ENCODE results near the gene ALK. TPM values are rescaled to one million over a fixed set of nuclear protein-coding genes. Genes with fewer than 3 reads are reported as not detected.

ALK gene
- total RNA-seq, 1 experiment from 2014 or later = not detected

DNA sequence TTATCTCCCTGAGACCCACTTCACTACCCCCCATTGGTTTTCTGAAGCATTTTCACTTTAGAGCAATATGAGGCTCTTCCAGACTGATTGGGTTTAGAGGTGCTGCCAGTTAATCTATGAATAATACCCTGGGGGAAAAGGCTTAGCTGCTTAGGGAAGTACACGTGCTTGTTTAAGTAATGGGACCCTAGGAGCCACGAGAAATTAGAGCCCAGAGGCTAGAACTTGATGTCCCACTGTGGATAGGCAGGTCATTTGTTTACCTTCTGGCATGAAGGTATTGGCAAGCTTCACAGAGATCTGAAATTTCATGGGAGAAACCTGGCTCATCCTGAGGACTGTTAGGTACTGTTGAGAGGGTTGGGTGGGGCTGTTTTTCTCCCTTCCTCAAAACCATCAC, 746.4 kb downstream of the ALK start:
- Histone ChIP-seq H3K9me3 (ENCODE audit: control insufficient read depth, low read depth, low read length) (no peaks in the 10 kb centered on the region), H3K9ac (ENCODE audit: extremely low read depth, insufficient read length, low read length) (no peak overlapping the region), H2BK20ac (ENCODE audit: low read depth, low read length, poor library complexity, severe bottlenecking) (no peak overlapping the region), H3T11ph (ENCODE audit: low read length) (no peak overlapping the region), H2AFZ (ENCODE audit: low read length) (no peak overlapping the region), H2BK15ac (ENCODE audit: low read depth, low read length) (no peak overlapping the region), H2BK5ac (ENCODE audit: insufficient read length, low read length) (no peak overlapping the region), H4K5ac (ENCODE audit: insufficient read length, low read depth, low read length) (no peak overlapping the region), H2BK12ac (ENCODE audit: insufficient read length, low read depth, low read length) (no peak overlapping the region), H3K23me2 (ENCODE audit: insufficient read length, low read depth, low read length, poor library complexity, severe bottlenecking) (no peaks in the 10 kb centered on the region), H3K23ac (ENCODE audit: insufficient read length, low read depth, low read length) (no peak overlapping the region), H3K14ac (ENCODE audit: insufficient read depth, low read length) (no peak overlapping the region), H2BK120ac (ENCODE audit: low read depth, low read length, poor library complexity, severe bottlenecking) (no peak overlapping the region), H3K79me2 (ENCODE audit: insufficient read depth, low read length) (no peaks in the 10 kb centered on the region), H3K4me1 (ENCODE audit: insufficient read depth, low read length) (no peaks in the 10 kb centered on the region), H3K18ac (ENCODE audit: insufficient read length, low read depth, low read length) (no peak overlapping the region), H2AK5ac (ENCODE audit: insufficient read length, low read length) (no peak overlapping the region), H3K4ac (ENCODE audit: low read depth, low read length) (no peak overlapping the region), H3K79me1 (ENCODE audit: insufficient read depth, low read depth, low read length, poor library complexity, severe bottlenecking) (no peaks in the 10 kb centered on the region), H3K4me2 (ENCODE audit: insufficient read depth, insufficient read length, low read length) (no peak overlapping the region), H3K27me3 (ENCODE audit: insufficient read depth, low read length) (no peaks in the 10 kb centered on the region; the same call in 1 of the 2 replicates), H4K20me1 (ENCODE audit: control insufficient read depth, insufficient read depth, insufficient read length) (no peaks in the 10 kb centered on the region), H3K56ac (ENCODE audit: insufficient read length, low read depth, low read length) (no peak overlapping the region), H3K27ac (ENCODE audit: insufficient read length, low read depth, low read length) (no peak overlapping the region), H4K8ac (replicated peaks; ENCODE audit: insufficient read length, low read depth, low read length) (no peak overlapping the region), H4K91ac (ENCODE audit: insufficient read length, low read depth, low read length) (no peak overlapping the region)
- peaks cover 60% of the 10 kb centered on the region for H3K27me3 Mint-ChIP-seq (ENCODE audit: low read depth)
- no peak for DNase-seq
- no CpG with 5 or more reads among the region's 2 CpGs for WGBS (ENCODE audit: extremely low coverage, insufficient read length, low lambda C conversion rate)
- H3K4me3 Mint-ChIP-seq = no peak overlapping the region
- H3K4me1 Mint-ChIP-seq = peaks cover 0 to 5% of the 10 kb centered on the region in 2 experiments; a peak in 1 of 4 replicates
- no peaks in the 10 kb centered on the region for H3K36me3 Mint-ChIP-seq (ENCODE audit: insufficient read depth in 1 of 3, low read depth in 3 of 3)
- H3K27ac Mint-ChIP-seq = no peak overlapping the region
- TF ChIP-seq, protein P1, sequence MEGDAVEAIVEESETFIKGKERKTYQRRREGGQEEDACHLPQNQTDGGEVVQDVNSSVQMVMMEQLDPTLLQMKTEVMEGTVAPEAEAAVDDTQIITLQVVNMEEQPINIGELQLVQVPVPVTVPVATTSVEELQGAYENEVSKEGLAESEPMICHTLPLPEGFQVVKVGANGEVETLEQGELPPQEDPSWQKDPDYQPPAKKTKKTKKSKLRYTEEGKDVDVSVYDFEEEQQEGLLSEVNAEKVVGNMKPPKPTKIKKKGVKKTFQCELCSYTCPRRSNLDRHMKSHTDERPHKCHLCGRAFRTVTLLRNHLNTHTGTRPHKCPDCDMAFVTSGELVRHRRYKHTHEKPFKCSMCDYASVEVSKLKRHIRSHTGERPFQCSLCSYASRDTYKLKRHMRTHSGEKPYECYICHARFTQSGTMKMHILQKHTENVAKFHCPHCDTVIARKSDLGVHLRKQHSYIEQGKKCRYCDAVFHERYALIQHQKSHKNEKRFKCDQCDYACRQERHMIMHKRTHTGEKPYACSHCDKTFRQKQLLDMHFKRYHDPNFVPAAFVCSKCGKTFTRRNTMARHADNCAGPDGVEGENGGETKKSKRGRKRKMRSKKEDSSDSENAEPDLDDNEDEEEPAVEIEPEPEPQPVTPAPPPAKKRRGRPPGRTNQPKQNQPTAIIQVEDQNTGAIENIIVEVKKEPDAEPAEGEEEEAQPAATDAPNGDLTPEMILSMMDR (conservative IDR thresholded peaks at IDR 0.05) = no peak
- H3K9me3 Mint-ChIP-seq = peaks cover 4% of the 10 kb centered on the region in 2 experiments; a peak in 2 of 5 replicates
